ENCODE results near the gene TIMM23. TPM values are rescaled to one million over a fixed set of nuclear protein-coding genes. Genes with fewer than 3 reads are reported as not detected.
A peak's percentile ranks its signal among the peaks of the same experiment; 100 is the strongest.

Gene TIMM23
- total and polyA plus RNA-seq, 10 of the 15 experiments (the other 5 are each of a cell fraction or from before 2014, with no cell fraction given) = 90.0 to 228 (median 120) TPM

DNA sequence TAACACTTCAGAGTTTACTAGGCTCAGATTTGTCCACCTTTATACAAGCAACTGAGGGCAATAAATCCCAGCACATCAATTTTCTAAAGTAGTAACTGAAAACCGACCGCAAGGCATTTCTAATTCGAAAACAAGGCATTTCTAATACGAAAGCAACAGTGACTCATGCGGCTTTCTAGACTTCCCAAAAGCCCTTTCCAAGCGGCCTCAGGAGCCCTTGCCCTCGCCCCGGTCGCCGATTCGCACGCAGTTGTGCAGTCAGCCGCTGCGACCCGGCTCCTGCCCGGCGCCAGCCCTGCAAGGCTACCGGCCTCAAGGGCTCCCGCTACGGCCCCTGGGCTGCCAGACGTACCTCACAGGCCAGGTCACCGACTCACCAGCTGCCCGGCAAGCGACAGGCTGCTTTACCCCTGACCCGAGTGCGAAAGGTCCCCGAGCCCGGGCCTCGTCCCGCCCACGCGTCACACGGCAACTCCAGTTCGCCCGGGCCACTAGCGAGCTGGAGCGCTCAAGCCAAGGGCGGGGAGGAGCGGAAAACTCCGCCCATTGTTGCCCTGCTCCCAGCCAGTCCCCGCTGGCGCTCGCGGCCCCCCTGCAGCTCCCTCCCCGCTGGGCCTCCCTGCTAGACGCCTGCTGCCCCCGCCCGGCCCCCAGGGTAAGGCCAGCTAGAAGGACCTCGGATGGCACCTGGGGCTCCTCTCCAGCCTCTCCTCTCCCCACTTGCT, 50.9 kb downstream of the TIMM23 start (continued):
- TF ChIP-seq SUPT20H (IDR thresholded peaks at IDR 0.05; ENCODE audit: borderline replicate concordance, control insufficient read depth, low read depth, low read length) = no peak
- no peak for TF ChIP-seq HDAC6 (IDR thresholded peaks at IDR 0.05; ENCODE audit: unreplicated experiment)
- TF ChIP-seq MEF2A (IDR thresholded peaks at IDR 0.05; ENCODE audit: insufficient read depth, low read depth, low read length) = no peak
- TF ChIP-seq BRCA1 (IDR thresholded peaks at IDR 0.05; ENCODE audit: low read depth, low read length) = no peak
- TF ChIP-seq, protein P1, sequence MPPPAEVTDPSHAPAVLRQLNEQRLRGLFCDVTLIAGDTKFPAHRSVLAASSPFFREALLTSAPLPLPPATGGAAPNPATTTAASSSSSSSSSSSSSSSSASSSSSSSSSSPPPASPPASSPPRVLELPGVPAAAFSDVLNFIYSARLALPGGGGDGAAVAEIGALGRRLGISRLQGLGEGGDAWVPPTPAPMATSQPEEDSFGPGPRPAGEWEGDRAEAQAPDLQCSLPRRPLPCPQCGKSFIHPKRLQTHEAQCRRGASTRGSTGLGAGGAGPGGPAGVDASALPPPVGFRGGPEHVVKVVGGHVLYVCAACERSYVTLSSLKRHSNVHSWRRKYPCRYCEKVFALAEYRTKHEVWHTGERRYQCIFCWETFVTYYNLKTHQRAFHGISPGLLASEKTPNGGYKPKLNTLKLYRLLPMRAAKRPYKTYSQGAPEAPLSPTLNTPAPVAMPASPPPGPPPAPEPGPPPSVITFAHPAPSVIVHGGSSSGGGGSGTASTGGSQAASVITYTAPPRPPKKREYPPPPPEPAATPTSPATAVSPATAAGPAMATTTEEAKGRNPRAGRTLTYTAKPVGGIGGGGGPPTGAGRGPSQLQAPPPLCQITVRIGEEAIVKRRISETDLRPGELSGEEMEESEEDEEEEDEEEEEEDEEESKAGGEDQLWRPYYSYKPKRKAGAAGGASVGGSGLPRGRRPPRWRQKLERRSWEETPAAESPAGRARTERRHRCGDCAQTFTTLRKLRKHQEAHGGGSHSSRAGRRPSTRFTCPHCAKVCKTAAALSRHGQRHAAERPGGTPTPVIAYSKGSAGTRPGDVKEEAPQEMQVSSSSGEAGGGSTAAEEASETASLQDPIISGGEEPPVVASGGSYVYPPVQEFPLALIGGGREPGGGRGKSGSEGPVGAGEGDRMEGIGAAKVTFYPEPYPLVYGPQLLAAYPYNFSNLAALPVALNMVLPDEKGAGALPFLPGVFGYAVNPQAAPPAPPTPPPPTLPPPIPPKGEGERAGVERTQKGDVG (CRISPR knock-in tag; IDR thresholded peaks at IDR 0.05) = no peak
- no peak for TF ChIP-seq MTA2 (IDR thresholded peaks at IDR 0.05; ENCODE audit: low read depth)
- no peak for TF ChIP-seq SMAD1 (IDR thresholded peaks at IDR 0.05; ENCODE audit: low read depth, partially characterized antibody)
- TF ChIP-seq, protein P2, sequence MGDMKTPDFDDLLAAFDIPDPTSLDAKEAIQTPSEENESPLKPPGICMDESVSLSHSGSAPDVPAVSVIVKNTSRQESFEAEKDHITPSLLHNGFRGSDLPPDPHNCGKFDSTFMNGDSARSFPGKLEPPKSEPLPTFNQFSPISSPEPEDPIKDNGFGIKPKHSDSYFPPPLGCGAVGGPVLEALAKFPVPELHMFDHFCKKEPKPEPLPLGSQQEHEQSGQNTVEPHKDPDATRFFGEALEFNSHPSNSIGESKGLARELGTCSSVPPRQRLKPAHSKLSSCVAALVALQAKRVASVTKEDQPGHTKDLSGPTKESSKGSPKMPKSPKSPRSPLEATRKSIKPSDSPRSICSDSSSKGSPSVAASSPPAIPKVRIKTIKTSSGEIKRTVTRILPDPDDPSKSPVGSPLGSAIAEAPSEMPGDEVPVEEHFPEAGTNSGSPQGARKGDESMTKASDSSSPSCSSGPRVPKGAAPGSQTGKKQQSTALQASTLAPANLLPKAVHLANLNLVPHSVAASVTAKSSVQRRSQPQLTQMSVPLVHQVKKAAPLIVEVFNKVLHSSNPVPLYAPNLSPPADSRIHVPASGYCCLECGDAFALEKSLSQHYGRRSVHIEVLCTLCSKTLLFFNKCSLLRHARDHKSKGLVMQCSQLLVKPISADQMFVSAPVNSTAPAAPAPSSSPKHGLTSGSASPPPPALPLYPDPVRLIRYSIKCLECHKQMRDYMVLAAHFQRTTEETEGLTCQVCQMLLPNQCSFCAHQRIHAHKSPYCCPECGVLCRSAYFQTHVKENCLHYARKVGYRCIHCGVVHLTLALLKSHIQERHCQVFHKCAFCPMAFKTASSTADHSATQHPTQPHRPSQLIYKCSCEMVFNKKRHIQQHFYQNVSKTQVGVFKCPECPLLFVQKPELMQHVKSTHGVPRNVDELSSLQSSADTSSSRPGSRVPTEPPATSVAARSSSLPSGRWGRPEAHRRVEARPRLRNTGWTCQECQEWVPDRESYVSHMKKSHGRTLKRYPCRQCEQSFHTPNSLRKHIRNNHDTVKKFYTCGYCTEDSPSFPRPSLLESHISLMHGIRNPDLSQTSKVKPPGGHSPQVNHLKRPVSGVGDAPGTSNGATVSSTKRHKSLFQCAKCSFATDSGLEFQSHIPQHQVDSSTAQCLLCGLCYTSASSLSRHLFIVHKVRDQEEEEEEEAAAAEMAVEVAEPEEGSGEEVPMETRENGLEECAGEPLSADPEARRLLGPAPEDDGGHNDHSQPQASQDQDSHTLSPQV (IDR thresholded peaks at IDR 0.05) = no peak
- no peak for TF ChIP-seq STAT1 (conservative IDR thresholded peaks at IDR 0.05)
- TF ChIP-seq BHLHE40 (IDR thresholded peaks at IDR 0.05; ENCODE audit: borderline replicate concordance in 1 of 2, low read depth in 2 of 2, low read length in 1 of 2) = peak in 1 of 2 experiments; percentile 72; a peak in 2 of 4 replicates
- TF ChIP-seq, protein P3, sequence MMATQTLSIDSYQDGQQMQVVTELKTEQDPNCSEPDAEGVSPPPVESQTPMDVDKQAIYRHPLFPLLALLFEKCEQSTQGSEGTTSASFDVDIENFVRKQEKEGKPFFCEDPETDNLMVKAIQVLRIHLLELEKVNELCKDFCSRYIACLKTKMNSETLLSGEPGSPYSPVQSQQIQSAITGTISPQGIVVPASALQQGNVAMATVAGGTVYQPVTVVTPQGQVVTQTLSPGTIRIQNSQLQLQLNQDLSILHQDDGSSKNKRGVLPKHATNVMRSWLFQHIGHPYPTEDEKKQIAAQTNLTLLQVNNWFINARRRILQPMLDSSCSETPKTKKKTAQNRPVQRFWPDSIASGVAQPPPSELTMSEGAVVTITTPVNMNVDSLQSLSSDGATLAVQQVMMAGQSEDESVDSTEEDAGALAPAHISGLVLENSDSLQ (IDR thresholded peaks at IDR 0.05) = no peak
- TF ChIP-seq BACH1 (IDR thresholded peaks at IDR 0.05; ENCODE audit: borderline replicate concordance) = peak; percentile 76
- TF ChIP-seq HCFC1 (IDR thresholded peaks at IDR 0.05; ENCODE audit: low read length) = no peak
- TF ChIP-seq SP1 (IDR thresholded peaks at IDR 0.05; ENCODE audit: low read depth, low read length) = no peak
- TF ChIP-seq SMAD5 (IDR thresholded peaks at IDR 0.05; ENCODE audit: low read depth) = no peak
- TF ChIP-seq, protein P4, sequence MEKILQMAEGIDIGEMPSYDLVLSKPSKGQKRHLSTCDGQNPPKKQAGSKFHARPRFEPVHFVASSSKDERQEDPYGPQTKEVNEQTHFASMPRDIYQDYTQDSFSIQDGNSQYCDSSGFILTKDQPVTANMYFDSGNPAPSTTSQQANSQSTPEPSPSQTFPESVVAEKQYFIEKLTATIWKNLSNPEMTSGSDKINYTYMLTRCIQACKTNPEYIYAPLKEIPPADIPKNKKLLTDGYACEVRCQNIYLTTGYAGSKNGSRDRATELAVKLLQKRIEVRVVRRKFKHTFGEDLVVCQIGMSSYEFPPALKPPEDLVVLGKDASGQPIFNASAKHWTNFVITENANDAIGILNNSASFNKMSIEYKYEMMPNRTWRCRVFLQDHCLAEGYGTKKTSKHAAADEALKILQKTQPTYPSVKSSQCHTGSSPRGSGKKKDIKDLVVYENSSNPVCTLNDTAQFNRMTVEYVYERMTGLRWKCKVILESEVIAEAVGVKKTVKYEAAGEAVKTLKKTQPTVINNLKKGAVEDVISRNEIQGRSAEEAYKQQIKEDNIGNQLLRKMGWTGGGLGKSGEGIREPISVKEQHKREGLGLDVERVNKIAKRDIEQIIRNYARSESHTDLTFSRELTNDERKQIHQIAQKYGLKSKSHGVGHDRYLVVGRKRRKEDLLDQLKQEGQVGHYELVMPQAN (conservative IDR thresholded peaks at IDR 0.05) = peak; percentile 61; the same call in 1 of the 2 replicates
- no peak for TF ChIP-seq NFXL1 (IDR thresholded peaks at IDR 0.05; ENCODE audit: borderline replicate concordance)
- TF ChIP-seq SPI1 (IDR thresholded peaks at IDR 0.05; ENCODE audit: borderline replicate concordance, insufficient read depth, low read depth, low read length) = no peak
